GM18907 (cell line): ENCODE data around the gene NBEA.

ENCODE experiments used
- ATAC-seq: cut with Tn5 transposase; IDR thresholded peaks from one replicate; pipeline ENCODE4 v1.9.1; 2021; ENCODE audit warnings: mild to moderate bottlenecking, moderate library complexity; ENCODE audit not compliant: unreplicated experiment

The NBEA gene

DNA sequence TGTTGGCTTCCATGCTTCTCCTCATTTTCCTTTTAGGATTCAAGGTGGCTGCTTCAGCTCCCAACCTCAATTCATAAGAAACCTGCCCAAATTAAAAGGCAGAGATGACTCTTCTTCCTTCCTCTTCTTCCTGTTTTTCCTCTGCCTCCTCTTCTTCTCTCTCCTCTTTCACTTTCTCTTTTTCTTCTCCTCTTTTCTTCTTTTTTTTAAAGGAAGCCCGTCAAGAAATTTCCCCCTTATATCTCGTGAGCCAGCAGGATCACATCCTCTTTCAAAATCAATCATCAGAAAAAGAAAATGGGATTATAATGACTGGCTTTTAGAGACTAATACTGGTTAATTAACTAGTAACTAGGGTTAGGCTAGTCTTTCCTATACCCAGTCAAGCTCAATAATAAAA is 220.3 kb downstream of the NBEA start:
- no peak for ATAC-seq

DNA sequence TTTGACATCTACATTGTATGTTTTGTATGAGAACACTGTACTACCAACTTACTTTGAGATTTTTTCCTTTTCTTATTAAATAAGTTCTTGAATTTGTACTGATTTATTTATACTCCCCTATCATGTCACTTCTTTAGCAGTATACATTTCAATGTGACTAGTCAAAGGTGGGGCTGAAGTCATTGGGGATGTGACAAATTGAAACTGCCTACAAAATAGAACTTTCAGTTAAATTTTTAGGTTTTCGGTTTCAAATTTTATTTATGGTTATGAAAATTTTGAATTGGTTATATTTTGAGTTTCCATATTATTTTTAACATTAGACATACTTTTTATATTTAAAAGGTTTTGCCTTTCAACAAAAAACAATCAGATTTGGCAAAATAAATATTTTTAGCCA is 221.6 kb downstream of the NBEA start:
- peak; percentile 52 for ATAC-seq

DNA sequence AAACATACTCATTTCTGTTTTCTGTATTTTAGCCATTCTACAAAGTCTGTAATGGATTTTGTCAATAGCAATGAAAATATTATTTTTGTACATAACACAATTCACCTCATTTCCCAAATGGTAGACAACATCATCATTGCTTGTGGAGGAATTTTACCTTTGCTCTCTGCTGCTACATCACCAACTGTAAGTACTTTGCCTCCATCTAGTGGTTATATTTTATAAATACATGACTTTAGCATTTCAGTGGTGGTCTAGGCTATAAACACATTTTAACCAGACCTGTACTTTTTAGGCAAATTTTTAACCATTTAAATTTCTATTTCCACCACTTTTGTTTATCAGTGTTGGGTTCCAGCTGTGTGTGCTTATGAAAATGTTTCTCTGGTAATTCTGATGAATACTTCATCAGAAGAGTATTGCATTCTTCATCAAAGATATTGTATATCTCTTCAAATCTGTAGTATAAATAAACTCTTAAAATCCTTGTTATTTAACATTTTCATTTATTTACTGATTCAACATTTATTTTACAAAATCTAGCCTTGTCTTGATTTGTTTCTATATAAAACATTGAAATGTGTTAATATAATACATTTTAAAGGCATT is 222.4 kb downstream of the NBEA start:
- ATAC-seq: peak; percentile 84

DNA sequence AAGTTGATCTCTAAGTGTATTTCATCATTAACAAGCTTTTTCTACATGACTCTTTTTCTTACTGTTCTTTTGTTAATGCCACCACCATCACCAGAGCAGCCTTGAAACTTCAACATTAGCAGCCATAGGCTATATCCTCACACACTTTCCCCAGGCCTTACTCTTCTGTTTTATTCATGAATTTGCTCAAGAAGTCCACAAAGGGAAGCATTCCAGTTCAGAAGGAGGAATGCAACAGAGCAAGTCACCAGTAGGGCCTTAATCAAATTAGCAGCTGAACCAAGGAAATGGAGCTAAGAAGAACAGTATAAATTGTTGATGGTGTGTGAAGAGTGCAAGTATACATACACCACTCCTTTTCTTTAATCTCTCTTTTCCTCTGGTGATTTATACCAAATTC is 223.1 kb downstream of the NBEA start:
- ATAC-seq: no peak

DNA sequence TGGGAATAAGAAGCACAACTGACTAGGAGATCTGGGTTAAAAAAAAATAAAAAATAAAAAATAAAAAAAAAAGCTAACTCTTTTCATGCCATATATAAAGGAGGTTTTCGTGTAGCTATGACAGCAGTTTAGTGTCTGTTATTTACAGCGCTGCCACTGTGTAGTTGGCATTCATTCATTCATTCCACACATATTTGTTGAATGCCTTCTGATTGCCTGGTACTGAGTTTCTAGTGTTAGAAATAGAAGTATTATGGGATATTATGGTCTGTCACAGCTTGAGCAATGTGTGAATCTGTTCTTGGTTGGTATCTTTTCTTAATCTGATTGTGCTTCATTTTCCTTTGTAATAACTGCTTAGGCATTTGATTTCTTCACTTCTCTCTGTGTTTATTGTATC is 237.4 kb downstream of the NBEA start:
- ATAC-seq: no peak

DNA sequence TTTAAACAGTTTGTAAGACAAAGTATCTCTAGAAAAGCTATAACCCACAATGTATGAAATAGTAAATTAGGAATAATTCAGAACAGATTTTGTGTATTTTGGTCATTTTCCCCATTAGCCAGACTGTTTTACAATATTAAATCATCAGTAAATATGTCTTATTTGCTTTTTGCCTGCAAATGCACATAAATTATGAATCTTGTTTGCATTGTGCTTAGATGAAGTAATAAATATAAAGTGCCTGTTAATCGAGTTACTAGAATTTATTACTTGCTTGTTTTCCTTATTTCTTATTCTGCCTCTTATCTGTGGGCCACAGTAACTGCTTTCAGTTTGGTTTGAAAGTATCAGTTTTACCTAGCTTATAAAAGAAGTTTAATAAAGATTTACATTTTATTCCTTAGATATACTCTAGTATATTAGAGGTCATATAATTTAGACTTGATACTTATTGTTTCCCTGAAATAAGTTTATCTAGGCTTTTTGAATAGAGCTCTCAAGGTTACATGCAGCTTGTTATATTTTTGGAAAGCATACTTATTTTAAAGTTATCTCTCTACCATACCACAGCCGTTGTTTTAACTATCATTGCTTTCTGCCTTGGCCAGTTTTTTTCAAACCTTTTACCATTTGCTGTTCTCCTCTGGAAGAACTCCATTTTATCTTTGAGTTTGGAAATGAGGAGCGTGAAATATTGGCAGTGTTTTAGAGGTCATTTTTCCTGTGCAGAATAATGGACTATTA is 238.0 kb downstream of the NBEA start:
- no peak for ATAC-seq

DNA sequence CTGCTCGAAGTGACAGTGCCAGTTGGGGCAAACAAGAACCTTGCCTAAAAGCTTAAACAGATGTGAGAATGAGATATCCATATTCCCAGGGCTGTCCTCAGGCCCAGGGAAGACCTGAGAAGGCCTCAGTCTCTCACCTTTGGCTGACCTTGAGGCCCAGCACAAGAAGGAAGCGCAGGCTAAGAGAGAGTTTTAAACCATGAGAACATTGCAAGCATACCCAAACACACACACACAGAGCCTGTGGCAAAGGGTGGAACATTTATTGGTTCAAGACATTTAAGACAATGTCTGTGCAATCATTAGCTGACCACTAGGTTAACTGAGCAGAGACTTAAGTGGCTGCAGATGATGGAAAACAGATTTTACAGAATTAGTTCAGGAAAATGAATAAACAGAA is 248.2 kb downstream of the NBEA start:
- no peak for ATAC-seq

DNA sequence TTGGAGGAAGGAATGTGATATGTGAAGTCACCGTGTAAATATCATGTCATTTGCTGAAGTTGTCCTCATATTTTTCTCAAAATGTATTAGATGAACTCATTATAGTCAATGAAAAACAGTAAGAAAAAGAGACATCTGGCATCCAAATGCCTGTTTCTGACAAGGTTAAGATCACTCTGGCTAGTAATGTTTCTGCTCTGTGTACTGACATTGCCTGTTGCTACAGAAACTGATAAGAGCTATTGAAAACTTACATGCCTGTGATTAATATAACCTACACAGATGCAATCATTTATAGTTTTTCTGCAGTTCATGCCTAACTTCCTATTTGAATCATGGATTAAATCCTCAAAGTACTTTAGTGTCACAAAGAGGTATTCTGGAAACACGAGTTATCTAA is 249.8 kb downstream of the NBEA start:
- no peak for ATAC-seq

DNA sequence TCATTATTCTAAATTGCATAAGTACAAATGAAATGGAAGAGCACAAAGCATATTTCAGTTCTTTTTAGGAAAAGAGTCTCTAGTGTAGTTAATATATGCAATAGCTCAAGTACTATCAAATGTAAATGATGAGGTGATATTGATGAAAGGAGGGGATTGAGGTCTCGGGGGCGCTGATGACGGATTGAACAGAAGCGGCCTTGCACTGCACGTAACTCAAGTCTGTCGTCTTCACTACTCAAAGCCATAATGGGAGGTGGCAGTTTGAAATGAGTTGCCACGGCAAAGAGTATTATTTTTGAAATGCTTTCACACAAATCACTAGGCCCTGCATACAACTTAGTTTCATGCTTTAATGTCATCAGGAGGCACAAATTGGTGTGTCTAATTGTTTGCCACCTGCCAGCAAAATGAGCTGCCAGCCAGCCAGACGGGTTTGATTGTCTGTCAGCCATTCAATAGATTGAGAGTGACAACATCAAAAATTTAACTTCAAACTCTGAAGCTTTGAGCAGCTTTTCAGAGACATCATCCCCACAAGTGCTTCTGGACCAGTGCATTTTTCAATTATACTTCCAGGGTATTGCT is 256.6 kb downstream of the NBEA start:
- no peak for ATAC-seq

DNA sequence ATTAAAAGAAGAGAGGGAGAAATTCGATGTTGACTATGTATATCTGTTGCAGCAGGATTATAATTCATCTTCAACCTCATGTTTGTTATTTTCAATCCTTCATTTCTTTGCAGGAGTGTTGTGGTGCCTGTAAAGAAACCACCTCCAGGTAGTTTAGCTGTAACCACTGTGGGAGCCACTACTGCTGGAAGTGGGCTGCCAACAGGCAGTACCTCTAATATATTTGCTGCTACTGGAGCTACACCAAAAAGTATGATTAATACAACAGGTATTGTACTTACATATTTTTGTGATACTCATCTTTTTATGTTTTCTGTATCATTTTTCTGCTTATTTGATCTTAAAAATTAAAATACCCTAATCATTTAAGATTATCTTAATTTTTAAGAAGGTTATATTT is 266.5 kb downstream of the NBEA start:
- no peak for ATAC-seq

DNA sequence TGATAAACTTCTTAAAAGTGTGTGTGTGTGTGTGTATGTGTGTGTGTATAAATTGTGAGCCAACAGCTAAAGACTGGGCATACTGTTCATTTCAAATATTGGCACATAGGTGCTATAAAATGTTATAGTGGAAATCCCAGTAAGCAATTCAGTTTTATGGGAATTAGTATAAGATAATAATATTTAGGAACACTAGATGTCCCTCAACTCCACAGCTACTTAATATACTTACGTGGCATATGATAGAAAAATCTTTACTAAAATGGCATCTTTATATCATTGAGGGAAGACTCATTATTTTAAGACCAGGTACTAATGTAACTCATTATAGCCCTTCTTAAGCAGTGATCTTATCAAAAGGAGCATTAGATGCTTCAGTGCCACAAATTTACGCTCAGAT is 268.2 kb downstream of the NBEA start:
- no peak for ATAC-seq

DNA sequence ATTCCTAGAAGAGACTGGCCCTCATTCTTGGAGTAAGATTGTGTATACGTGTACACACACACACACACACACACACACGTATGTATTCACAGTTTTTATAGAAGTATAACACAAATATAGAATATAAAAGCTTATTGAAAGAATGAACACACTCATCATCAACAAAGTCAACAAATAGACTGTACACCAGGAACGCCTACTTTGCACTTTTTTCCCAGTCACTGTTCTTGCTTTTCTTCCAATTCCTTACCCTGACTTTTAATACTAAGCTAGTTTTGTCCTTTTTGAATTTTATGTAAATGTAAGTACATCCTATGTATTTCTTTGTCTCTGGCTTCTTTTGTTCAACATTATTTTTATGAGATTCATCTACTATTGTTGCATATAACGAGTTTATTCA is 269.9 kb downstream of the NBEA start:
- no peak for ATAC-seq

DNA sequence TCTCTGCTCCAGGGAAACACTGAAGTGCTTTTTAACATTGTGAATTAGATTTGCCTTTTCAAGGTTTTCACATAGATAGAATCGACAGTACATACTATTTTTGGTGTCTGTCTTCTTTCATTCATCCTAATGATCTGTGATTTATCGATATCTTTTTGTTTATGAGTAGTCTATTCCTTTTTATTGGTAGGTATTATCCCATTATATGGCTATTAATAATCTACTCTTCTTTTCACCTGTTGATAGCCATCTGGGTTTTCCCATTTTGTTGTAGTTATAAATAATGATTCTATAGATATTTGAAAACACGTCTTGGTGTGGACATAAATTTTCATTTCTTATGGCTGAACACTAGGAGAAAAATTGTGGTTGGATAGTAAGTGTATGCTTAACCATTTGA is 271.8 kb downstream of the NBEA start:
- ATAC-seq: no peak

DNA sequence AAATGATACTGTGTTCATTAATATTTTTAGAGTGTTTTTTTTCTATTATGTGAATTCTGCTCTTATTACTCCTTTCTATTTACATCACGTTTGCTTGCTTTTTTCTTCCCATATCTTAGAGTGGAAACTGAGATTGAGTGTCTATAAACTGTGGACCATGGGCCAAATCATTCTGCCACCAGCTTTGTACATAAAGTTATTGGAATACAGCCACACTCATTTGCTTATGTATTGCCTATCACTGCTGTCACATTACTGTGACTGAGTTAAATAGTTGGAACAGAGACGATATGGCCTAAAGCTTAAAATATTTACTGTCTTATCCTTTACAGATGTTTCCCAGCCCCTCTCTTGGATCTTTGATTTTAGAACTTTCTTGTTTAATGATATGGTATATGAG is 274.1 kb downstream of the NBEA start:
- ATAC-seq: no peak

DNA sequence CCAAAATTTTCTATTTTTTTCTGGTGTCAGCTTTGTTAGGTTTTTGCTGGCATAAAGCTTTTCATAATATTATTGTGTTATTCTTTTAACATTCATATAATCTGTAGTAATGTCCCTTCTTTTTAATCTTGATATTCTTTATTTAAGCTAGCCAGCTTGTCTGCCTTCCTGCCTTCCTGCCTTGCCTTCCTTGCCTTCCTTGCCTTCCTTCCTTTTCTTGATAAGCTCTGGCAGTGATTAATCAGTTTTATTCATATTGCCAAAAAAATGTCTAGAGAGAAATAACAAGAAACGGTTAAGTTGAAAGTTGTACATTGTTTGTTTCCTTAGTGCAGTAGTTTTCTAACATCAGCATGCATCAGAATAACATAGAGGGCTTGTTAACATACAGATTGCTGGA is 277.0 kb downstream of the NBEA start:
- no peak for ATAC-seq

DNA sequence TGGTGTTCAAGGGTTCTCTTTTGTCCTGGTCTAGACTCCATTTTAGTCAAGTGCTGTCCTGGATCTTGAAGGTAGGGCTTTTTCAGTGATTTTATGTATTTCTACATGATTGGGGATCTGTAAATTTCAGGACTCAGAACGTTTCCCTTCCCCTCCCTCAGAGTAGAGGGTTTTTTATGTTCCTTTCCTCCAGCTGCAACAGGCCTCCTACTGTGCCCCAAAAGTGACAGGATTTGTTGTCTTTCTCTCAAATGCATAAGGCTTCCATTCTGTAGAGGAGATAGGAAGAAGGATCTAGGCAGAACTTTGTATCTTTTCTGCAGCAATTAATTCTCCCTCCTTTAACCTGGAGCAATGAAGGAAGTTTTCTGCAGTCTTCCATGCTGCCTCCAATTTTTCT is 283.1 kb downstream of the NBEA start:
- ATAC-seq: no peak

DNA sequence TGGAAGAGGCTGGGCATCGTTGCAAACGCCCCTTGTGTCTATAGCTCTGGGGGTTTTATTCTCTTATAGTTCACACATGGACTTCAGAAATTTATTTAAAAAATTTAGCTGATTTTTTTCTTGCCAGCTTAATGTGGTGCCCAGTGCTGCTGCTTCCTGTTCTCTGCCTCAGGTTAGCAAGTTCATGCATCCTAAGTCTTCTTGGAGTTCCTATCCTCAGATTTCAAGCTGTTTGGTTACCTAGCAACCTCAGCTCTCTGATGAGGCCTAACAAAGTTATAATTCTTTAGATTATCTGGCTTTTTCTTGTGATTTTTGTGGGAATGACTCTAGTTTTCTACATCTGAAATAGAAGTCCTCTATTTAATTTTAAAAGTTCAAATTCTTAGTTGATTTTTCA is 283.5 kb downstream of the NBEA start:
- no peak for ATAC-seq

DNA sequence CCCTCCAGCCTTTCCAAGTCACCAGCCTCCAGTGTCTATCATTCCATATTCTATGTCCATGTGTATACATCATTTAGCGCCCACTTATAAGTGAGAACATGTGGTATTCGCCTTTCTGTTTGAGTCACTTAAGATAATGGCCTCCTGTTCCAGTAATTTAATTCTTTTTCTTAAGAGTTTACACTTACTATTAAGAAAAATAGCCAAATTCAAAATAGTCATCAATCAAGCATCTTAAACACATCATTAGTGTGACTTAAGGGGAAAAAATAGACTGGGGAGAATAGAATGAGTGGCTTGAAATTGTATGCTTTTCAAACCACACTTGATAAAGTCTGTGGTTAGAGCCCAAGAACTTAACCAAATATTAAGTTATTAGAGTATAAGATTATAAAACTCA is 286.5 kb downstream of the NBEA start:
- ATAC-seq: no peak

DNA sequence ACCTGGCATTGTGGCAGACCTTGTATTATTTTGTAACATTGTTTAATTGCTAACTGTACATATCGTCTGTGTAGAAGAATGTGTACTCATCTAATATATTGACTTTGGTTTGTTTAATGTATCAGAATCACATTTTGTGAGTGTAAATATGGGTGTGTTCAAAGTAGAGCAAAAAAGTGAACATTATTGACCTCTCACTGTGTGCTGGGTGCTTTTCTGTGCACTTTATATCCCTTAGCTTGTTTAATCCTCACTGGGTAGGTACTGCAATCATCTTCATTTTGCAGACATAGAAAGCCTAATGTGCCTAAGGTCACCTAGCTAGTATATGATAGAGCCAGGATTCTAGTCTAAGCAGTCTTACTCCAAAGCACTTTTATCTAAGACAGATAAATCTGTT is 289.4 kb downstream of the NBEA start:
- ATAC-seq: no peak

DNA sequence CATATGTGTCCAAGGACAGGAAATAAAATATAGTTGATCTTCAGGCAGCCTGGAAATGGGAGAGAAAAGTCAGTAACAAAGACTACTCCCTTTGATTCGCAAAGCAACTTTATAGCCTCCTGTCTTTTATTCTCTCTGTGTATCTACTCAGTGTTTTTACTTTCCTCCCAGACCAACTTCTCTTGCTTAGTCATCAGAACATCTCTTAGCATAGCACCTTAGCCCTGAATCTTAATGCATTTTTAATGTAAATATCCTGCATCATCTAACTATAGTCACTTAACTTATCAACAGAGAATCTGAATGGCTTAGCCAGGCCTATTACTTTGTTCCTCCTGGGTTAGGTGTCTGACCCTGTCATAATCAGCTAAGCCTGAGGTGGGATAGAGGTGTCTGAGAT is 296.2 kb downstream of the NBEA start:
- no peak for ATAC-seq

DNA sequence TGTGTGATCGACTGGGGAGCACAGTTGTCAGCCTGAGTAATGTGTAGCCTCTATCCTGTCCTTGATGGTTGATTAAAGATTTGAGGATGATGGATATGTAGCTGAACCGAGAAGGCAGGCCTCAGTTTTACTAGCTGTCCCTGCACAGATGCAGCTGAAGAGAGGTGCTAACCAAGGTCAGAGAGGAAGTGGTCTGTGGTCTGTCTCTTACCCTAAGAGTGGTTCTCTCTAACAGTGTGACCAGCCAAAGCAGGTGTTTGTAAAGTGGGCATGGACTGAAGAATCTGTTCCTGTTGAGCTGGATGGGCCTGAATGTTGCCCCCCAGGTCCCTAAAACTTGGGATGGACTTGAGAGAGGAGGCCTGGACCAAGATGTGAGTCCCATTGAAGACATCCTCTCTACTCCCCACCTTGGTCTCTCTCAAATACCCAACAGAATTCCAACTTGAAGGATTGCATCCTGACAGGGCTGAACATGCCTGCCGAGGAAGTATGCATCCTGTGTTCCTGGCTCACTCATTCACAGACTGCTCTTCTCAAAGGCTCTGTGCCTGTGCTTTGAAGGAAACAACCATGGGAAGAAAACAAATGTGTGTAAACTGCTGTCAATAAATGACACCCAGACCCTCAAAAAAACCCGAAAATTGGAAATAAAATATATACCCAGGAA is 310.6 kb downstream of the NBEA start:
- ATAC-seq: peak; percentile 99

DNA sequence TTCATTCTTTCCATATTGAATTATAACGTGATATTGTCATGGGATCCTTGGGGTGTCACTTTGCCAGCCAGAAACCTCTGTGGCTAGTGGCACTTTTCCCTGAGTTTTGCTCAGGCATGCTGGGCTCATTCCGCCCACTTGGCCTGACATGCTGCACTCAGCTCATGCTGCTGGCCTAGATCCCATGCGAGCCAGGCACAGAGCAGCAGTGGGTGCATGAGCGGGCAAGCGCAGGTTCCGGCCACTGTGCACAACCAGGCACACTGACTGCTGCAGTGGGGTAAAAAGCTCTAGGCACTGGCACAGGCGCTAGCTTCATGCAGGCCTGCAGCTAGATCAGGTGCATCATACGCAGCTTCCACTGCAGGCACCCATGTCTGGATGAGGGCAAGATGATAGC is 313.2 kb downstream of the NBEA start:
- no peak for ATAC-seq
